KBM-7 (cell line): ENCODE results near the gene NAA25.

Experiments used
- DNase-seq: peaks from one replicate; pipeline ENCODE4 v3.0.0-alpha.2; 2015
- in situ Hi-C: fragments of 300-500 bp; cut with MboI; formaldehyde crosslinking; loops from 2 replicates; pipeline ENCODE4 v1.14.3; 2020; ENCODE audit warnings: low sequenced_read_pairs, low pct_unique_long_range_greater_than_20kb, mixed read lengths

NAA25 gene

DNA sequence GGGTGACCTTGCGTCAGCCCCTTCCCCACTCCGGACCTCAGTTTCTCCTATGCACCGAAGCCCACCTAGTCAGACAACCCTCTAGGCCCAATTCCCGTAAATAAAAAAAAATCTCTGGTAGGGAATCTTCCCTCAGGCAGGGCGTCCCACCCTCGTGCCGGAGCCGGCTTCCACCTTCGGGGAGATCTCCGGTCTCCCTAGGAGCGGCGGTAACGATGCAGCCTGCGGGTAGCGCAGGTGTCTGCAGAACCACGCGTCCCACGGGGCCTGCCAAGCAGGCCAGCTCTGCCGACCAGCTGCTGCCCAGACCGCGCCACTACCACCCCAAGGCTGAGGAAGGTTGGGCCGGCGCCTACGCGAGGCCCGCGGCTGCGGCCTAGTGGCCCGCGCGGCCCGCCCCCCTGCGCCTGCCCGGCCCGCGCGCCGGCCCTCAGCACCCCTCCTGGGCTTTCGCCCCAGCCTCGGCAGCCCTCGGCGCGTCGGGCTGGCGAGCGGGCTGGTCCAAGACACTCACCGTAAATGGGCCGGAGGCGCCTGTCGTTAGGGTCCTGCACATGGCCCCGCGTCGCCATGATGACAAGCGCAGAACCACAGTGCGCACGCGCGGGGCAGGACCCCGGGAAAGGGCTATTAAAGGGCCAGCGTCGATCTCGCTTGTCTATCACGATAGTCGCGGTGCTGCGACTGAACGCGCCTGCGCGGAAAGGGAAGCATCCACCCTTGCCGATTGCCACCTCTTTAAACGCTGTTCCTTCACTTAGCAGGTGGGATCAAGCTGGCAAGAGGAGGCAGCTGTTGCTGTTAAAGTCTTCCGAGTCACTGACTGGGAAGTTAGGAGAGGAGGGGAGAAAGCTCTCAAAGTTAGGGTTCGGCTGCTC is at the start of gene NAA25:
Gene NAA25, minus strand, starts transcription at position 582 of the 878 bp plus-strand sequence. Its CDS starts 10 bp downstream, at position 572.
- in situ Hi-C loops, result no loop called here
- DNase-seq, result peak; percentile 83

DNA sequence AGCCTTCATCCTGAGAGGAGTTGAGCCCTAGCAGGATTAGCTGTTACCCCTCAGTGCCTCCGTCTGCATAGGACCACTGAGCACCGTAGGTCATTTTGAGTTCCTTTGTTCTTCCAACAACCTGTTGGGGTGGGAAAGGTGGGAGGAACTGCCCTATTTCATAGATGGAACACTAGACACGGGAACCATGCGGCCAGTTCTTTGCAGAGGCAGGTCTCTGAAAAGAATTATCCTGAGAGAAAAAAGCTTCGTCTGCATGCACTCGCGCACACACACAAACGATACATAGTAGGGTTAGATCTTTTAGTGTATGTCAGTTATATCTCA is 45.3 kb upstream of the NAA25 start:
- no peak for DNase-seq
- in situ Hi-C loops, result no loop called here

DNA sequence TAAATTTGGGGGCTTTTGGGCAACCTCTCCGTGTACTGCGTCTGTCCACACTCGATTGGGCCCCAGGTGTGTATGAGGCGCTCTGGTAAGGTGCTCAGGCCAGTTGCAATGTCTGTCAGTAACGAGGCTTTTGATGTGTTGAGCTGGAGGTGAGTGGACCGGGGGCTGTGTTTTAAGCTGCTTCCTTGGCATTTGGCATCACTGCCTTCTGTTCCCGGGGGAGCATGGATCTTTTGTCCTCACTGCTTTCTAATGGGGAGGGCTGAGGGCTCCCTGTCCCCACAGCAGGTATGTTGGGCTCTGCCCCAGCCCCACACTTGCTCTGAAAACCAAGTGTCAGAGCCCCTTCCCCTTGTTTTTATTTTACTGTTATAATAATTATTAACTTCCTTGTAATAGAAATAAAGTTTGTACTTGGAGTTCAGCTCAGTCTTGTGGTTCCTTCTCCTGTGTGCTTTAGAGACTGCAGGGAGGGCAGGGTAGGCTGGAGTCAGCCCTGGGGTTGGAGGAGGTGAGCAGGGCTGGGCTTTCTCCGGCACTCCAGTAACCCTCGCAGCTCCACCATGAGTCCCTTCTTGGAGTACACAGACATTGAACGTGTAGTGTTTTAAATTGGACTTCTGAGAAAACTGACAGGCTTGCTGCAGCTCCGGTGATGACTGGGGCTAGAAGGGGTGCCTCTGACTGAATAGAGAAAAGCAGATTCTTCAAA is 44.8 kb upstream of the NAA25 start:
- no peak for DNase-seq
- in situ Hi-C loops, result no loop called here

DNA sequence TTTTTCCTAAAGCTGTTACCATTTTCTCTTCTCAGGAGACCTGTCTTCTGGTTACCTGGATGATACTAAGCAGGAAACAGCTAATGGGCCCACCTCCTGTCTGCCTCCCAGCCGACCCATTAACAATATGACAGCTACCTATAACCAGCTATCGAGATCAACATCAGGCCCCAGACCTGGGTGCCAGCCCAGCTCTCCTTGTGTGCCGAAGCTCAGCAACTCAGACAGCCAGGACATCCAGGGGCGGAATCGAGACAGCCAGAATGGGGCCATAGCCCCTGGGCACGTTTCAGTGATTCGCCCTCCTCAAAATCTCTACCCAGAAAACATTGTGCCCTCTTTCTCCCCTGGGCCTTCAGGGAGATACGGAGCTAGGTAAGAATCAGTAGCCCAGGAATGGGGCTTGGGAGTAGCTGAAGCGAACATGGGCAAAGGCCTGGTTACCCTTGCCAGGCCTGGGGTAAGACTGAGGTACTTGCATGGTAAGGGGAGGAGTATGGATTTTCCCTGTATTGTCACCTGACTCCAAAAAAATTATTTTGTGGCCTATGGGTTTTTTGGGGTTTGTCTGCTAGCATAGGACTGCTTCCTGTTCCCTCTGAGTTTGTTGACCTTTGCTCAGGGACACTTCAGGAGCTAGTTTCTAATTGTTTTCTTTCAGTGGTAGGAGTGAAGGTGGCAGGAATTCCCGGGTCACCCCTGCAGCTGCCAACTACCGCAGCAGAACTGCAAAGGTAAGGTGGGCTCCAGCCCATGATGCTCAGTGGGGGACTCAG is 43.4 kb upstream of the NAA25 start:
- in situ Hi-C loops, result no loop called here
- DNase-seq, result no peak

DNA sequence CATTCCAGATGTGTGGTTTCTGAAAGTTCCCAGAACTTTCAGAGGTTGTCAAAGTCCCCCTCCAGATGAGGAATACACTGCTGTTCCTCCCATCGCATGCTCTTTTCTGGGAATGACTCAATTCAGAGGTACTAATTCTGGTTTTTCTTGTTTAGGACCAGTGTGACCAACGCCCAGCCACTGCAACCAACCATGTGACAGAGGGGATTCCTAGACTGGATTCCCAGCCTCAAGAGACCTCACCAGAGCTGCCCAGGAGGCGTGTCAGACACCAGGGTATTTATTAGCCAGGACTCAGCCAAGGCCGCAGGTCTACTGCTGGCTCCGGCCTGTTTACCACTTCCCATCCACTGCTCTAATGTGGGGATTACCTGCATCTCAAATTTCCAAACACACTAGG is 41.0 kb upstream of the NAA25 start:
- DNase-seq, result no peak
- in situ Hi-C loops, result no loop called here

DNA sequence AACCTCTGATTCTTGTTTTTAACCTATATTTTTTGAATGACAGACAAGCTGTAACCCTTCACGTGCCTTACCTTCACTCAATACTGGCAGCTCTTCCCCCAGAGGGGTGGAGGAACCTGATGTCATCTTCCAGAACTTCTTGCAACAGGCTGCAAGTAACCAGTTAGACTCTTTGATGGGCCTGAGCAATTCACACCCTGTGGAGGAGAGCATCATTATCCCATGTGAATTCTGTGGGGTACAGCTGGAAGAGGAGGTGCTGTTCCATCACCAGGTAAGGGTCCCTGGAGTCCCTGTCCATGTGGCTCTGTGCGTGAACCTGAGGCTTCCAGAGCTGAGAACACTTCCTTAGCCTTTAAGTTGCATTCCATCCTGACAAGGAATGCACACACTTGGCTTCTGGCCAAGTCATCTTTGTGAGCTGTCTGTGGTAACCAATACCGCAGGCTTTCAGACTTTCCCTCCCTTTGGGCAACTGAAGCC is 39.5 kb upstream of the NAA25 start:
- no peak for DNase-seq
- in situ Hi-C loops, result no loop called here

DNA sequence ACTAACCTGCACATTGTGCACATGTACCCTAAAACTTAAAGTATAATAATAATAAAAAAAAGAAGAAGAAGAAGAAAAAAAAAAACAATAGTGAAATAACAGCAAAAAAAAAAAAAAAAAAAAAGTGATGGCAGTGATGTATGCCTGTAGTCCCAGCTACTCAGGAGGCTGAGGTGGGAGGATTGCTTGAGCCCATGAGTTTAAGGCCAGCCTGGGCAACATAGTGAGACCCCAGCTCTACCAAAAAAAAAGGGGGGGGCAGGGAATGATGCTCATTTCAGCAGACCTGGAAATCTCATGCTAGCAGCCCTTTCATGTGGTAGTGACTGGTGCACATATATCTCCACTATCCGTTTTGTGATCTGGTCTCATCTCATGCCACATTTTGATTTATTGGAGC is 37.5 kb upstream of the NAA25 start:
- in situ Hi-C loops, result no loop called here
- no peak for DNase-seq

DNA sequence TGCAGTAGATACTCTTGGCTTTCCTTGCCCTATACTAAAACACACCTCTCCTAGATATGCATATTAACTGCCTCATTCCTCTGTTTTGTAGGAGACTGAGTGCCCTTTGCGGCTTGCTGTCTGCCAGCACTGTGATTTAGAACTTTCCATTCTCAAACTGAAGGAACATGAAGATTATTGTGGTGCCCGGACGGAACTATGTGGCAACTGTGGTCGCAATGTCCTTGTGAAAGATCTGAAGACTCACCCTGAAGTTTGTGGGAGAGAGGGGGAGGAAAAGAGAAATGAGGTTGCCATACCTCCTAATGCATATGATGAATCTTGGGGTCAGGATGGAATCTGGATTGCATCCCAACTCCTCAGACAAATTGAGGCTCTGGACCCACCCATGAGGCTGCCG is 32.1 kb upstream of the NAA25 start:
- in situ Hi-C loops, result no loop called here
- no peak for DNase-seq

DNA sequence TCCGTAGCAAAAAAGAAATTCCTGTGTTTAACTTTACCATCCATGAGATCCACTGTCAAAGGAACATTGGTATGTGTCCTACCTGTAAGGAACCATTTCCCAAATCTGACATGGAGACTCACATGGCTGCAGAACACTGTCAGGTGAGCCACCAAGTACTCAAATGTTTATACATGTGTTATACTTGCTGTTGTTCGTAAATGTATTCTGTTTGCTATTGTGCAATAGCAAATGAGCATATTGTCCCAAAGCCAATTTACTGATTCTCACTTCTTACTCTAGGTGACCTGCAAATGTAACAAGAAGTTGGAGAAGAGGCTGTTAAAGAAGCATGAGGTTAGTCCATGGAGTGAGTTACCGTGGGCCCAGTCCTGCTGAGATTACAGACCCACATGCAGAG is 26.1 kb upstream of the NAA25 start:
- in situ Hi-C loops, result no loop called here

DNA sequence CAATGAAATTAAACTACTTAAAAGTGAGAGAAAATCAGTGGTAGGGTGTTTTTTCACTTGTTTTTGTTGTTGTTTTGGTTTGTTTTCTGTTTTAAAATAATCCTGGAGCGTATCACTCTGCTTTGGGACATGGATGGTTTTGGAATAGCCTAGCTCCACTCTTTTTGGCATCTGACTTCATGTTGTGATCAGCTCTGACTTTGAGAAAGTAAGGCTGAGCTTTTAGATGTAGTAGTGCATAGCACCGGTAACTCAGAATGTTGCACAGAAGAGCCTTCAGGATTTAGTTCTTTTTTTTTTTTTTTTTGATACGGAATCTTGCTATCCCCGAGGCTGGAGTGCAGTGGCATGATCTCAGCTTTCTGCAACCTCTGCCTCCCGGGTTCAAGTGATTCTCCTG is 24.8 kb upstream of the NAA25 start:
- no peak for DNase-seq
- in situ Hi-C loops, result no loop called here

More for the DNA sequence above, 26.1 kb upstream of the NAA25 start:
- no peak for DNase-seq

DNA sequence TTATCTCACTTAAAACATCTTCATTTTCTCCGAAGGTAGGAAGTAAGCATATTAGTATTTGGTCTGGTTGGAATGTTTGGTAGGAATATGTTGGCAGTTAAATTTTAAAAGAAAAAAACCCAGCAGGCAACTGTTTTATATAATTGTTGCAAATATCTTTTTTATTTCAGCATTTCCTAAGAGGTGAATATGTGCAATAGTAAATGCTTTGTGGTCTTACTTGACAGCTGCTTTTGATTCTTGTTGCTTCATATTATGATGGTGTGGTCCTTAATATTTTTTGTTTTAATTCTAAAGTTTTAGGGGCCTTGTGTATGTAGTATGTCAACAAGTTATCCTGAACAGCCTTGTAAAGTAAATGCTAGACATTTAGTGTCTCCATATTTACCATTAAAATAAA is 23.1 kb upstream of the NAA25 start:
- in situ Hi-C loops, result no loop called here
- no peak for DNase-seq

DNA sequence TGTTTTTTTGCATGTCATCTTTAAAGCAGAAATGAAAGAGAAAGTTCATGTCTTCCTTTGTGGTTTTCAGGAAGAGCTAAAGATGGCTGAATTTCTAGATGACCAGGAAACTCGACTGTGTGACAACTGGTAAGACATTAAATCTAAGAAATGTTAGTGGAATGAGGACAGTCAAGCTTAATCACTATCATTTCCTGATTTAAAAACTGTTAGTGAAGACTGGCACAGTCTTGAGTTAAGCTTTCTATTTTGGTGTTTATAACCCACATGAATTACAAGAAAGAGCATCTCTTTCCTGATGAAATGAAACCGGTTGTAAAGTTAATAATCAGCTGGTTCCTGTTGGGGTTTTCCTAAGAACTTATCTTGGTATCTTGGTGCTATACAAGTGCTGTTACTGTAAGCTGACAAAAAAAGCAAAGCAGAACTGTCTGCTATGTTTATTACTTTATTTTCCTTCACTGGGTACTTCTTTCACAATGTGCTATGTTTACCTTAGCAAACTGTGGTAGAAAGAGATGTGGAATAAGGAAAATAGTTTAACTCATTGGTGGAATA is 21.9 kb upstream of the NAA25 start:
- in situ Hi-C loops, result no loop called here
- peak; percentile 80 for DNase-seq

DNA sequence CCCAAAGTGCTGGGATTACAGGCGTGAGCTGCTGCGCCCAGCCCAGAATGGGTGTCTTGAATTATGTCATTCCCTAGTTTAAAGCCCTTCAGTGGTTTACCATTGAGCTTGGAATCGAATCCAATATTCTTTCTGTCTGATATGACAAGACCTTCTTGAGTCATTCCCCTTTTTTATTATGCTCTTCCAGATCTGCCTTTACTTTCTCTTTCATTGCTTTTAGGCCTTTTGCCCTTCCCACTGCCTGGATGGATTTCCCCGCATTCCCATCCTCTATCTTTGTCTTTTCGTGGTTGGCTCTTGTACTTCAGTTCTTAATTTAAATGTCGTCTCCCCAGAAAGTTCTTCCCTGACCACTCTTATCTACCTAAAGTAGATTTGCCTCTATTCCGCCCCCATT is 18.3 kb upstream of the NAA25 start:
- in situ Hi-C loops, result no loop called here
- no peak for DNase-seq

DNA sequence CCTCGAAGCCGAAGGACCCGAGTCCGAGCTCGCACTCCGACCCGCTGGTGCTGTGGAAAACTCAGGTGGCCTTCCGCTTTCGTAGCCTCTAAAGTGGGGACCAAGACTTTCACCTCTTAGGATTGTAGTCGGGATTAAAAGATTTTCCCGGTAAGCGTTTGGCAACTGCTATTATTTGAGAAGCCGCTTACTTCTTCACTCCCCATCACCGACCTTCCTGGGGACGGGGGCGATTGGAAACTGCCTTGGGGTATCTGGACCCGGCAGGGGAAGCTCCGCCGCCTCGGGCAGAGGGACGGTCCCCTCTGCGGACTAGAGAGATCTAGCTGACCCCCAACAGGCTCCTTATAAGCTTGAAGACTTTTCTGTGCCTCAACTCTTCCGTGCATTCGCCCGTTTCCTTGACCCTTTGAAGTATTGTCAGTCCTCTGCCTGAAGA is 17.4 kb upstream of the NAA25 start:
- DNase-seq, result peak; percentile 16
- in situ Hi-C loops, result no loop called here

DNA sequence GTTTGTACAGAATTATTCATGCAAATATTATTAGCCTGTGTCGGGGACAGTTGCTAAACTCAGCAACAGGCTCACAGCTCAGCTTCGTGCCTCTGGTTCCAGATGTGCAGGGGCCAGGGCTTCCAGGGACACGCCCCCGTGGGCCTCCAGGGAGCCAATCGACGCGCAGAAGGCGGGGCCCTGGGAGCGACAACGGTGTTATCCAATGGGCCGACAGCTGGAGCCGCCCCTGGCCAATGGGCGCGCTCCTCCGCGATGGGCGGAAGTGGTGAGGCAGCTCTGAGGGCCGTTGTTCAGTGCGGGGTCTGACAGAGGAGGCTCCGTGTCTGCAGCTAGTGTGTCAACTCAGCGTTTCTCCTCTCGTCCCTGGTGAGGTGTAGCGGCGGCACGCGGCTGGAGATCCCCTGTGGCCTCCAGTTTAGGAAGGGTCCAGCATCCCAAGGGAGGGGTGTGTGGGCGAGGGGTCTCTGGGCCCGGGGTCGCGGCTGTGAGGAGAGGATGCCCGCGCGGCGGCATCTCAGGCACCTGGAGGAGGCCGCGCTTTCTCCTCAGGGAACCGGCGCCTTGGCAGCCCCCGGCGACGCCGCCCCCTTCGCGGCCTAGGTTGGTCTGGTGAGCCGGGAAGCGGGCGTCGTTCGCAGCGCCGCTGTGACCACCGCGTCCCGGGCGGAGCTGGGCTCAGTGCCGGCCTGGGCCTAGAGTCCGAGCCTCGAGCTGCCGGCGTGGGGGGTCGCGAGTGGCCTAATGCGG is 16.8 kb upstream of the NAA25 start, which contains the start of gene TRAFD1:
Gene TRAFD1, plus strand, starts transcription at position 311 of the 750 bp plus-strand sequence. CDS start 4,963 bp downstream, outside the sequence.
- in situ Hi-C loops, result no loop called here
- peak; percentile 98 for DNase-seq

DNA sequence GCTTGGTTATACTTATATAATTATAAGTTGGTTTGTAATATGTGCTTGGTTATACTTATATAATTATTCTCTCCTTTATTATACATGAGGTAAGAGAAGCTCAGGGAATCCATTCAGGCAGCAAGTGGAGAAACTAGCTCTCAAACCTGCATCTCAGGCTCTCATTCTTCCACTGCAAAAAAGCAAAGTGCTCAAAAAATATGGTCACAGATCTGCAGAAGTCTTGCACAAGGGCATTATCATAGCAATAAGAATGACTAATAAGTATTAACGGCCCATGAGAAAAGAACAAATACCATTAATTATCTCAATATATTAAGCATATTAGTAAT is 16.3 kb upstream of the NAA25 start:
- in situ Hi-C loops, result no loop called here
- DNase-seq, result no peak

DNA sequence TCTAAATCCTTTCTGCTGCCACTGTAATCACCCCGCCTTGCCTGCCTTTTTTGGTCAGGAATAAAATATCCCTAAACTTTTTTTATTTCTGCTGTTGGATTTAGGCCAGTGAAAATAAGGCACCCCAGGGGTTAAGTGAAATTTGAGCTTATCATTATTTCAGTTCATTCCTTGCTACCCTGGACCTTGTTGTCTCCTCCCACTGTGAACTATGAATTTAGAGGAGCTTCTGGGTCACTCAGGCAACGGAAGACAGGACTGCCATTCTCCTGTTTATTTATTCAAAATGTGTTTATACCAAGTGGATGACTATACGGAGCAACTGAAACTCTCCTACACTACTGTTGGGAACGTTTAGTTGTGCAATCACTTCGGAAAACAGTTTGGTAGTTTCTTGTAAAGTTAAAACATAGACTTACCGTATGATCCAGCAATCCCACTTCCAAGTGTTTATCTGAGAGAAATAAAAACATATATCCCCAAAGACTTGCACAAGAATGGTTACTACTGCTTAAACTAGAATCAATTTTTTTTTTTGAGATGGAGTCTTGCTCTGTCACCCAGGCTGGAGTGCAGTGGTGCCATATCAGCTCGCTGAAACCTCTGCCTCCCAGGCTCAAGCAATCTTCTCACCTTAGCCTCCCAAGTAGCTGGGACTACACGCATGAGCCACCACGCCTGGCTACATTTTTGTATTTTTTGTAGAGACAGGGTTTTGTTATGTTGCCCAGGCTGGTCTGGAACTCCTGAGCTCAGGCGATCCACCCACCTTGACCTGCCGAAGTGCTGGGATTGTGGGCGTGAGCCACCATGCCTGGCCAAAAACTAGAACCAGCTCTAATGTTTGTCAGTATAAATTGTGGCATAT is 14.5 kb upstream of the NAA25 start:
- in situ Hi-C loops, result no loop called here
- no peak for DNase-seq
